Stimulated activated CD4-positive, alpha-beta T cell treated with anti-CD3 and anti-CD28 coated beads, Interleukin-12 subunit alpha, Interleukin-12 subunit beta, amount 100 ng/mL, for 48 hours (primary cell): ENCODE results near the gene GALNTL6.

Experiments
- DNase-seq, 3 donors: peaks; one replicate each; pipeline ENCODE4 v3.0.0-alpha.2; 2020; ENCODE audit warnings: low read depth in 2 of 3, low spot score in 1 of 3

GALNTL6 gene

GRCh38 chr4:172104539-172104938, 291.3 kb downstream of the GALNTL6 start:
- DNase-seq = no peak

GRCh38 chr4:172105918-172106317, 292.7 kb downstream of the GALNTL6 start:
- DNase-seq = no peak

GRCh38 chr4:172109466-172109865, 296.3 kb downstream of the GALNTL6 start:
- DNase-seq = no peak

- no peak for DNase-seq
Observed at GRCh38 chr4:172124656-172125308, 311.6 kb downstream of the GALNTL6 start.

GRCh38 chr4:172125443-172125842, 312.2 kb downstream of the GALNTL6 start:
- DNase-seq = no peak

GRCh38 chr4:172127168-172127567, 314.0 kb downstream of the GALNTL6 start:
- no peak for DNase-seq

GRCh38 chr4:172129593-172129992, 316.4 kb downstream of the GALNTL6 start:
- DNase-seq = no peak

GRCh38 chr4:172134521-172134920, 321.3 kb downstream of the GALNTL6 start:
- DNase-seq = no peak

- no peak for DNase-seq
Observed at GRCh38 chr4:172141025-172141424, 327.8 kb downstream of the GALNTL6 start.

- no peak for DNase-seq
Observed at GRCh38 chr4:172142281-172142741, 329.1 kb downstream of the GALNTL6 start.

- DNase-seq = no peak
Observed at GRCh38 chr4:172143605-172144314, 330.6 kb downstream of the GALNTL6 start.

GRCh38 chr4:172147687-172148086, 334.5 kb downstream of the GALNTL6 start:
- no peak for DNase-seq

- no peak for DNase-seq
Observed at GRCh38 chr4:172149329-172149728, 336.1 kb downstream of the GALNTL6 start.

- no peak for DNase-seq
Observed at GRCh38 chr4:172152284-172152683, 339.1 kb downstream of the GALNTL6 start.

GRCh38 chr4:172153719-172154118, 340.5 kb downstream of the GALNTL6 start:
- no peak for DNase-seq

- no peak for DNase-seq
Observed at GRCh38 chr4:172155838-172156345, 342.7 kb downstream of the GALNTL6 start.

- no peak for DNase-seq
Observed at GRCh38 chr4:172157946-172158345, 344.7 kb downstream of the GALNTL6 start.

GRCh38 chr4:172163215-172163614, 350.0 kb downstream of the GALNTL6 start:
- no peak for DNase-seq

- DNase-seq = no peak
Observed at GRCh38 chr4:172168888-172169287, 355.7 kb downstream of the GALNTL6 start.

GRCh38 chr4:172169871-172170270, 356.7 kb downstream of the GALNTL6 start:
- DNase-seq = no peak

GRCh38 chr4:172173206-172173605, 360.0 kb downstream of the GALNTL6 start:
- no peak for DNase-seq

- no peak for DNase-seq
Observed at GRCh38 chr4:172177382-172177781, 364.2 kb downstream of the GALNTL6 start.
